HG03039 (cell line): Measurements from ENCODE around the gene TGM6.

Experiments used
- ATAC-seq: cut with Tn5 transposase; IDR thresholded peaks from one replicate; pipeline ENCODE4 v1.9.1; 2021; ENCODE audit warnings: mild to moderate bottlenecking, moderate library complexity; ENCODE audit not compliant: unreplicated experiment

TGM6 gene

DNA sequence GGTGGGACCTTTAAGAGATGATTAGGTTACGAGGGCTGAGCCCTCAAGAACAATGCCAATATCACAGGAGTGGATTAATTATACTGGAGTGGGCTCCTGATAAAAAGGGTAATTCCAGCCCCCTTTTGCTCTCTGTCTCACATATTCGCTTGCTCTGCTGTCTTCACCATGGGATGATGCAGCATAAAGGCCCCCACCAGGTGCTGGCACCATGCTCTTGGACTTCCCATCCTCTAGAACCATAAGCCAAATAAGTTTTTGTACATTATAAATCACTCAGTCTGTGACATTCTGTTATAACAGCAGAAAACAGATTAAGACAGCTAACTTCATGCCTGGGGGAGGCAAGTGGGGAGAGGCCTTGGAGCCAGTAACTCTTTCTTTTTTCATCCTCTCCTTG lies 99.7 kb downstream of the TGM6 start:
- ATAC-seq: no peak
